Mammary epithelial cell (primary cell): ENCODE data around the gene HCN1.

Experiments used
- CTCF ChIP-seq, 2 donors: IDR thresholded peaks in 1 of 2; conservative IDR thresholded peaks in 1 of 2; 2 replicates each; pipeline ENCODE4 v1.5.1; 2011 to 2012; ENCODE audit warnings: inconsistent platforms in 2 of 2, low read length in 2 of 2, mild to moderate bottlenecking in 2 of 2, control low read depth in 1 of 2, low read depth in 1 of 2; ENCODE audit not compliant: insufficient read depth in 1 of 2; ENCODE audit errors: extremely low read depth in 1 of 2
- EZH2 ChIP-seq: IDR thresholded peaks from 2 replicates; pipeline ENCODE4 v1.6.1; 2012; ENCODE audit warnings: low read length, inconsistent platforms, borderline replicate concordance

DNA sequence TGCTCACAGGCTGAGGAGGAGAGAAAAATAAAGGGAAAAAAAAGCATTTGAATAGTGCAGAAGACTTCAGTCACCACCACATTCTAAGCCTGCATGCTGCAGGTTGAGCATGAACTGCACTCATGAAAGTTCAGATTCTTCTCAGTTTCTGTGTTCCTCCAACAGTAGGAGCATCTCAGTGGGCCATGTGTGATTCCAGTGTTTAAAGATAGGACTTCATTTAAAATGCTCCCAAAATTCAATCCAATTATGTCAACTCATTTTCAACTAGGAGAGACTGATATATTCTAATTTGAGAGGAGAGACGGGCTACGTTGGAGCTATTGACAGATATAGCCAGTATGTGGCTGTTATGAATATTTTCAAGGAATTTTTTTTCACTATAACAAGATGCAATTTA lies 186.8 kb downstream of the HCN1 start:
- TF ChIP-seq CTCF (conservative IDR thresholded peaks at IDR 0.05 in 1 of 2, IDR thresholded peaks at IDR 0.05 in 1 of 2; ENCODE audit: extremely low read depth in 1 of 2, insufficient read depth in 1 of 2, low read depth in 1 of 2, low read length in 2 of 2) (no peak), EZH2 (no peak)
